Measurements from ENCODE around the gene ULK2.
A peak's percentile ranks its signal among the peaks of the same experiment; 100 is the strongest.
"Not testable (repeated sequence)": the region's sequence is repeated elsewhere in the genome, so short reads cannot be mapped to it uniquely, and the experiment has no call there.

The ULK2 gene

DNA sequence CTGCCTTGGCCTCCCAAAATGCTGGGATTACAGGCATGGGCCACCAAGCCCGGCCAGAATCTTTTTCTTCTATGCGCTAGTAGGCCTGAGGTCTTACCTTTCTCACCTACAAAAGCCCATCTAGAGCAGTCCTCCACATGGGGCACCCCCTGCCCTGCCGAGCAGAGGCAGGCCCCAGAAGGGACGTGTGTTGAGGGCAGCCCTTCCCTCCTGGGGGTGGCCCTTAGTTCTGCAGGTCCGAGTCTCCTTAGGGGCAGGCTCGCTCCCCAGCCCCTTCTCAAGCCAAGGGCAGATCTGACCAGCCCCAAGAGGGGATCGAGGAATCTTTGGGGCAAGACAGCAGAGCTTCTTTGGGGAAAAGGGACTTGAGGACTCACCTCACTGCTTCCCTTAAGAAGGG lies 101.7 kb downstream of the ULK2 start:
- DNase-seq: no peak

DNA sequence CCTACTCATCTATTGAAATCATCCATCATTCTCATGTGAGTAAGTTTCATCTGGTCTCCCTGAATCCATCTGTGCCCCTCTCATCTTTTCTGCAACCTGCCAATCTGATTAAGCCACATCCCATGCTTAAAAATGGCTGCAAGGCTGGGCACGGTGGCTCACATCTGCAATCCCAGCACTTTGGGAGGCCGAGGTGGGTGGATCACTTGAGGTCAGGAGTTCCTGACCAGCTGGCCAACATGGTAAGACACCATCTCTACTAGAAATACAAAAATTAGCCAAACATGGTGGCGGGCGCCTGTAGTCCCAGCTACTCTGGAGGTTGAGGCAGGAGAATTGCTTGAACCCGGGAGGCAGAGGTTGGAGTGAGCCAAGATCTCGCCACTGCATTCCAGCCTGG lies 103.7 kb downstream of the ULK2 start:
- DNase-seq: not testable (repeated sequence)

GRCh38 chr17:19763416-19763815 lies 104.3 kb downstream of the ULK2 start:
- DNase-seq: no peak

GRCh38 chr17:19762515-19762961 lies 105.2 kb downstream of the ULK2 start:
- peak; percentile 63 for DNase-seq

DNA sequence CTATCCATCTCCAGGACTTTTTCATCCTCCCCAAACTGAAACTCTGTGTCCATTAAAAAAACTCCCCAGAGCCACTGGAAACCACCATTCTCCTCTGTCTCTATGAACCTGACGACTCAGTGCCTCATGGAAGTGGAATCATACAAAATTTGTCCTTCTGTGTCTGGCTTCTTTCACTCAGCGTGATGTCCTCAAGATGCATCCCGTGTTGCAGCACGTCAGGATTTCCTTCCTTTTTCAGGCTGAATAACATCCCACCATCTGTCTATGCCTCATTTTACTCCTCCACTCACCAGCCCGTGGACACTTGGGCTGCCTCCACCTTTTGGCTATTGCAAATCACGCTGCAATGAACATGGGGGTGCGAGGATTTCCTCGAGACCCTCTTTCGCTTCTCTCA lies 107.0 kb downstream of the ULK2 start:
- no peak for DNase-seq

DNA sequence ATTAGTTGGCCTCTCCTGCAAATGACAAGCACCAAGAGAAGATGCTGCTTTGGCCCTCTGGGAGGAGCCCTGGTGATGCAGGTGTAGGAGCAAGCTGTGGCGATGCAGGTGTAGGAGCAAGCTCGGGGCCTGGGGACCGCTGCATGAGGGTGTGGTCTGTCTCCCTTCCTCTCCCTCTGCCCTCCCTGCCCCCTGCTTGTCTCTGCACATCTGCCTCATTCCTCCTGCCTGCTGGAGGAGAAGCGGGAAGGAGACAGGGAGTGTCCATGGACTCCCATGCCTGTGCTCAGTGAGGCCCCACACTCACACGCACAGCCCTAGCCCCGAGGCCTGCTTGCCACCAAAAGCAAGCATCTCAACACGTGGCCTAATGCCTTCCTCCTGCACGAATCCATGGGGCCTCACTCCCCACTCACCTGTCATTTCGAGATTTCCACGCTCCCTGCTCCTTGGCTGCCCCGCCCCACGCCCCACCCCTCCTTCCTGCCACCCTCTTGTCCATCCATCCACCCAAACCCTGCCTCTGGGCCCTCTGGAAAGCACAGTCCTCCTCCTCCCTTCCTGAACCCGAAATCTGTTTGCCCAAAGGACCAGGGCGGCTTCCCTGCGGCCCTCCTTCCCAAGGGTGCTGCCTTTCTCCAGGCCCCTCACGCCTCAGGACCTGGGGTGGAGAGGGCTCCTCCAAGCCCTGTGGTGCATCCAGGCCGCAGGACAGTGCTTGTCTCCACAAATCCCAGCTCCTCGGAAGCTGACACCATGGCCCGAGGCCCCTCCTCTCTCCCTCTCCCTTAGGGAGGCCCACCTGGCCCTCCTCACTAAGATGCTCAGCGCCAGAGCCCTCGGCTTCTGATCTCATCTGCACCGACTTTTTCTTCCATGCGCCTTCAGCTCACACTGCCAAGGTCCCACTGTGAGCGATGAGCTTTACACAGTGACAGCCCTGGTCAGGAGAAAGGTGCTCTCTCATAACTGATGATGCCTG lies 107.9 kb downstream of the ULK2 start:
- DNase-seq: no peak

- DNase-seq: no peak
These were observed 110.1 kb downstream of the ULK2 start for GRCh38 chr17:19757536-19758180.

DNA sequence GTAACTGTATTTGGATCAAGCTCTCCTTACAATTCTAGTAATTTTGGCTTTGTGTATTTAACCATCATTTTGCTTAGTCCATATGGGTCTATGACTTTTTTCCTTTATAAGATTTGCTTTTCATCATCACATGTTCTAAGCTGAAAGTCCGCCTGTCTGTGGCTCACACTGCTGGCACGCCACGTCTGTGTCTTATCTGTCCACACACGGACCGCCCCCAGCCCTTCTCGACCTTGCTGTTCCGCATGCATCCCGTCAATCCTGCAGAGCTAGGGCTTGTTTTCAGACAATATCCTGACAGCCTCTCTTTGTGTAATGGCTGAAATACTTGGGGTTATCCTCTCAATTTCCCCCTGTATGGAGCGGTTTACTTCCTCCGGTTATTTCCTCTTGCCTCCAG lies 111.2 kb downstream of the ULK2 start:
- no peak for DNase-seq

DNA sequence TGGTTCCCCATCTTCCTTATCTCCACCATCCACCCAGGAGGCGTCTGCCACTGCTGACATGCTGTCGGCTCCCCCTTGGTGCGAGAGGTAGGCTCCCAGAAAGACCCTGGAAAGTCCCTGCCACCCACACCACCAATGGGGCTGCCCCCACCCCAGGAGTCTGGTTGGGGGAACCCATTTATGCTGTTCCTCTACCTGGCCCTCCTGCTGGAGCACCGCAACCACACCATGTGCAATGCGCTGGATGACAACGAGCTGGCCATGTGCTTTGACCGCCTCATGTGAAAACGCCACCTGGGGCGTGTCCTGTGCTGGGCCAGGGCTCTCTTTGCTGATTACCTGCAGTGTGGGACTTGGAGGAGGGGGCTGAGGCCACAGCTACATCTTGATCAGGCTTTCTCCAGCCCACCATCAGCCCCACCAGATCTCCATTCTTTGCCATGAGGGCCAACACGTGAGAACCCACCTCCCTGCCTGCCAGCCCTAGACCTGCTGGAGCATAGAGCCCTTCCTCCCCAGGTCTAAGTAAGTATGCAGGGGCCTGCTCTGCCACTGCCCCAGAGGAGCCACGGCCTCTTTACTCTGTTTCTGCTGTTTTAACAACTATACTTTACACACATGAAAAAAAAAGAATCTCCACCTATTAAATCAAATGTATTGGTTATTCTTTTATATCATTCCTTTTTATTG lies 111.8 kb downstream of the ULK2 start:
- DNase-seq: no peak

DNA sequence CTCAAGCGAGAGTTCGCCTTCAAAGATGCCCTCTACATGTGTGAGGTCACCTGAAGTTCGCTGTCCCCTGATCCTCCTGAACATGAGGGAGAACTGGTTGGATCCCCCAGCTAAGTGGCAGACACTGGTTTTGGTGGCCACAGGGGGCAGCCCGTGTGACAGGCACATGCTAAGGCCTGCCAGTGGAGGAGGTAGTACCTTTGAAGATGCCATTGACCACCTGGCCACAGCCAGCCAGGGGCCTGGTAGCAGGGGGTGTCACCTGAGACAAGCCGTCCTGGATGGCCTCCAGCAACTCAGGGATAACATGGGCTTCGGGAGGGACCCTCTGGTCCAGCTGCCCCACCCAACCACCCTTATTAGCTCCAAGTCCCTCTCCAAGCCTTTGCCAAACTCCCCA lies 112.3 kb downstream of the ULK2 start:
- no peak for DNase-seq

GRCh38 chr17:19753661-19754463 lies 113.9 kb downstream of the ULK2 start:
- no peak for DNase-seq

GRCh38 chr17:19753051-19753509 lies 114.7 kb downstream of the ULK2 start:
- no peak for DNase-seq

DNA sequence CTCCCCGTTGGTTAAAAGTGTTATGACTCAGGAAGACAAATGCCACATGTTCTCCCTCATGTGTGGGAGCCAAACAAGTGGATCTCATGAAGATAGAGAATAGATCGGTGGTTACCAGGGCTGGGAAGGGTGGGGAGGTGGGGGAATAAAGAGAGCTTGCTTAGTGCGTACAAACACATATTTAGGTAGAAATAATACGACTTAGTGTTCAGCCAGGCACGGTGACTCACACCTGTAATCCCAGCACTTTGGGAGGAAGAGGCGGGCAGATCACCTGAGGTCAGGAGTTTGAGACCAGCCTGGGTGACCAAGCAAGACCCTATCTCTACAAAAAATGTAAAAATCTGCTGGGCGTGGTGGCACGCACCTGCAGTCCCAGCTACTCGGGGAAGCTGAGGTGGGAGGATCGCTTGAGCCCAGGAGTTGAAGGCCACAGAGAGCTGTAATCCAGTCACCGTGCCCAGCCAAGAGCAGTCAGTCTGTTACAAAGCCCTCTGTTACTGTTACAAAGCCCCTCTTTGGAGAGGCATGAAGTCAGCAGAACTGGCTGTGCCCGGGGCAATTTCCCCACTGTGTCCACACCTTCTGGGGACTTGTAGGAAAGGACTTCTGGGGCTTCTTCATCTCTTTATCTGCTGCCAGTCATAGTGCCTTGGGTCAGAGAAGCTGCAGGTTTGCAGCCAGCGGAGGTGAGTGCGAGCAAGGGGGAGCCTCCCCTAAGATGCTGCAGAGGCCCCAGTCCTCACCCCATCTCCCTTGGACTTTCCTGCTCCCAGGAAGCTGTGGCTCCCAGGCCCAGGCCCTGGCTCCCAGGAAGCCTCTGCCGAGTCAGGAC lies 115.3 kb downstream of the ULK2 start:
- DNase-seq: no peak

DNA sequence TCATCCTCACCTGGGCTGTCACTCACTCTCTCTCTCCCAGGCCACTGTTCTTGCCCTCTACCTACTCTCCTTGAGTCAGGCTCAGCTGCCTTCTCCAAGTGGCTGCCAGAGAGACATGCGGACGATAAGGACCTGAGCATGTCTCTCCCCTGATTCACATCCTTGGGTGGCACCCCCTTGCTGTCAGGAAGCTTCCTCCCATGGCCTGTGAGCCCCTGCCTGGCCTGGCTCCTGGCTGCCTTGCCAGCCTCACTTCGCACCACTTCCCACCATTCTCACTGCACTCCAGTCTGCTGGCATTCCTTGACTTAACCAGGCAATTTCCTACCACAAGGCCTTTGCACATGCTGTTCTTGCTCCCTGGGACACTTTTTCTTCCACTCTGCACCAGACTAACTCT lies 116.9 kb downstream of the ULK2 start:
- DNase-seq: no peak

GRCh38 chr17:19750020-19750572 lies 117.6 kb downstream of the ULK2 start:
- DNase-seq: no peak

GRCh38 chr17:19748807-19749193 lies 118.9 kb downstream of the ULK2 start:
- DNase-seq: no peak

GRCh38 chr17:19747829-19748806 lies 119.6 kb downstream of the ULK2 start, which contains the start of gene ALDH3A1:
TSS of gene ALDH3A1 (minus strand) at chr17:19748298. CDS start at chr17:19745129, 3,169 bp downstream.
- no peak for DNase-seq

- DNase-seq: no peak
These were observed 120.5 kb downstream of the ULK2 start for GRCh38 chr17:19747159-19747719.

GRCh38 chr17:19746517-19746916 lies 121.2 kb downstream of the ULK2 start:
- DNase-seq: no peak

Measured in stimulated activated CD4-positive, alpha-beta T cell treated with anti-CD3 and anti-CD28 coated beads, Interleukin-4, amount 100 ng/mL, for 1 hour (primary cell).